Vagina (tissue), 2 donors: ENCODE results near the gene PARN. TPM values are rescaled to one million over a fixed set of nuclear protein-coding genes. Genes with fewer than 3 reads are reported as not detected.

Source experiments
- DNase-seq, 2 donors: peaks; one replicate each; pipeline ENCODE4 v3.0.0-alpha.2; 2017; ENCODE audit errors: extremely low spot score in 2 of 2
- H3K27ac ChIP-seq: fragments of 200-600 bp; sonication (generic); one replicate; pipeline ENCODE4 v1.5.1; 2019
- H3K27me3 ChIP-seq: fragments of 200-600 bp; sonication (generic); one replicate; pipeline ENCODE4 v1.5.1; 2019
- H3K36me3 ChIP-seq, 2 donors: fragments of 200-600 bp; sonication (generic); one replicate each; pipeline ENCODE4 v1.5.1; 2017 to 2019
- H3K4me1 ChIP-seq: fragments of 200-600 bp; sonication (generic); one replicate; pipeline ENCODE4 v1.5.1; 2019
- H3K4me3 ChIP-seq, 2 donors: fragments of 200-600 bp; sonication (generic); 1 replicate in 1 of 2; 2 replicates in 1 of 2; pipeline ENCODE4 v1.5.1; 2016 to 2019
- H3K9me3 ChIP-seq: fragments of 200-600 bp; sonication (generic); one replicate; pipeline ENCODE4 v1.5.1; 2019
- POLR2A ChIP-seq, 2 donors: fragments of 450-650 bp; IDR thresholded peaks; one replicate each; pipeline ENCODE4 v1.6.1; 2017; ENCODE audit warnings: antibody characterized with exemption in 2 of 2, mild to moderate bottlenecking in 2 of 2, moderate library complexity in 2 of 2
- POLR2AphosphoS5 ChIP-seq, 2 donors: sonication (generic); formaldehyde crosslinking; IDR thresholded peaks; one replicate each; pipeline ENCODE4 v1.9.0; 2017; ENCODE audit warnings: antibody characterized with exemption in 2 of 2, mild to moderate bottlenecking in 2 of 2, low read depth in 1 of 2; ENCODE audit not compliant: insufficient read depth in 1 of 2
- intact Hi-C: fragments of 100-400 bp; cut with DNase I; formaldehyde crosslinking; loops from one replicate; pipeline ENCODE4 v1.15.1; 2023
- total RNA-seq: library from RNA; depleted of rRNA; stranded (reverse); fragments of >200 nt; gene quantifications from one replicate; pipeline ENCODE4 v1.2.3, GENCODE V29; 2016
- TF ChIP-seq, protein P1 (sequence below), 3 experiments: fragments of 450-650 bp in 2 of 3; fragments of 200-600 bp in 1 of 3; sonication (generic) in 1 of 3; IDR thresholded peaks; one replicate each; pipeline ENCODE4 v1.5.1; 2017 to 2019; ENCODE audit warnings: antibody characterized with exemption in 3 of 3, mild to moderate bottlenecking in 2 of 3, moderate library complexity in 2 of 3

The PARN gene
- total RNA-seq, 1 donor from 2014 or later: 39.3 TPM

DNA sequence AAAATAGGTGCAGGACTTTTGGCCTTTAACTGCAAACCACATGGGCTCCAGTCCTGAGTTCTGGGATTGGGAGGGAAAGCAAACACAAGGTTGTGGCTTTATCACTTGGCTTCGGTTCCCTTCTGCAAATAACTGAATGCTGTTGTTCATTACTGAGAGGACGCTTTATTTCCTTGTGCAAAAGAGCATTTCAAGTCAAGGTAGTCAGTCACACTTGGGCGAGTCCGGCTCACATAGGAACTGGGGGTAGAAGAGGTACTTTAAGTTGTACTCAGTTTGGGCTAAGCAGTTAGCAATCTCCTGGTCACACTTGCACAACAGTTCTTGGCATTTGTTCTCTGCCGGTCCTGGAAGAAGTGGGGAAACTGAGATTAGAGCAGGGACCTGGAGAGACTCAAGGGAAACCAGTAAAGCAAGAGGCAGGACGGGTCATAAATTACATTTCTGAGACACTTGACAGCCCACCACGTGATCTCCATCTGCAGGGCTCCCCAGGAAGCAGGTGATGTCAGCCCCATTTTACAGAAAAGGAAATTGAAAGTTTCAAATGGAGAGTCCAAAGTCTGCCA is 42.4 kb upstream of the PARN start:
- Histone ChIP-seq H3K4me1 (no peaks in the 10 kb centered on the region), H3K36me3 (peaks cover 0 to 6% of the 10 kb centered on the region in 2 donors), H3K9me3 (no peaks in the 10 kb centered on the region), H3K27ac (no peak overlapping the region), H3K27me3 (no peaks in the 10 kb centered on the region), H3K4me3 (no peak overlapping the region)
- intact Hi-C loops: no loop called here
- no peak for DNase-seq
- TF ChIP-seq, protein P1, sequence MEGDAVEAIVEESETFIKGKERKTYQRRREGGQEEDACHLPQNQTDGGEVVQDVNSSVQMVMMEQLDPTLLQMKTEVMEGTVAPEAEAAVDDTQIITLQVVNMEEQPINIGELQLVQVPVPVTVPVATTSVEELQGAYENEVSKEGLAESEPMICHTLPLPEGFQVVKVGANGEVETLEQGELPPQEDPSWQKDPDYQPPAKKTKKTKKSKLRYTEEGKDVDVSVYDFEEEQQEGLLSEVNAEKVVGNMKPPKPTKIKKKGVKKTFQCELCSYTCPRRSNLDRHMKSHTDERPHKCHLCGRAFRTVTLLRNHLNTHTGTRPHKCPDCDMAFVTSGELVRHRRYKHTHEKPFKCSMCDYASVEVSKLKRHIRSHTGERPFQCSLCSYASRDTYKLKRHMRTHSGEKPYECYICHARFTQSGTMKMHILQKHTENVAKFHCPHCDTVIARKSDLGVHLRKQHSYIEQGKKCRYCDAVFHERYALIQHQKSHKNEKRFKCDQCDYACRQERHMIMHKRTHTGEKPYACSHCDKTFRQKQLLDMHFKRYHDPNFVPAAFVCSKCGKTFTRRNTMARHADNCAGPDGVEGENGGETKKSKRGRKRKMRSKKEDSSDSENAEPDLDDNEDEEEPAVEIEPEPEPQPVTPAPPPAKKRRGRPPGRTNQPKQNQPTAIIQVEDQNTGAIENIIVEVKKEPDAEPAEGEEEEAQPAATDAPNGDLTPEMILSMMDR (IDR thresholded peaks at IDR 0.05): no peak
- no peak for TF ChIP-seq POLR2A (IDR thresholded peaks at IDR 0.05)
- TF ChIP-seq POLR2AphosphoS5 (IDR thresholded peaks at IDR 0.05; ENCODE audit: insufficient read depth in 1 of 2, low read depth in 1 of 2): no peak

DNA sequence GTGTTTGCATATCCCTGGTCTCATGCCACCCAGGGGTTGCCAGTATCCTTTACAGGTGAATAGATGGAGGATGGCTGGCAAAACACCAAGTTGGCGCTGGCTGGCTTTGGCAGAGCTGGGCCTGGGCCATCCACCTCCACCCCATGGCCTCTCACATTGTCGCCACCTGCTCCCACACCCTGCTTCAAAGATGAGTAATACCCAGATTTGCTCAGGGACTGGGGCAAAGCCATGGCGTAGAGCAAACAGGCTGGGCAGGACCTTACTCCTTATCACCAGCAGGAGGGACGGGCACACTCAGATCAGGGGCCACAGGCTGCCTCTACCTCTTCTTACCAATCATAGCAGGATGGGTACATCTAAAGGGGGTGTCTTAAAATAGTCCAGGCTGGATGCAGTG is 39.7 kb upstream of the PARN start:
- H3K36me3 ChIP-seq: peaks cover 0 to 32% of the 10 kb centered on the region in 2 donors

GRCh38 chr16:14668556-14669223 is 38.6 kb upstream of the PARN start:
- no peak for TF ChIP-seq POLR2AphosphoS5 (IDR thresholded peaks at IDR 0.05; ENCODE audit: insufficient read depth in 1 of 2, low read depth in 1 of 2)
- no peak for TF ChIP-seq POLR2A (IDR thresholded peaks at IDR 0.05)
- TF ChIP-seq, protein P1 (IDR thresholded peaks at IDR 0.05): no peak
- H3K27me3 ChIP-seq: no peaks in the 10 kb centered on the region
- intact Hi-C loops: no loop called here
- no peak overlapping the region for H3K27ac ChIP-seq
- no peak for DNase-seq
- H3K4me3 ChIP-seq: no peak overlapping the region
- no peaks in the 10 kb centered on the region for H3K9me3 ChIP-seq
- H3K4me1 ChIP-seq: no peaks in the 10 kb centered on the region
- H3K36me3 ChIP-seq: peaks cover 0 to 41% of the 10 kb centered on the region in 2 donors

More for the DNA sequence above, 39.7 kb upstream of the PARN start:
- no peak overlapping the region for H3K4me3 ChIP-seq
- no peak for DNase-seq
- intact Hi-C loops: no loop called here
- H3K9me3 ChIP-seq: no peaks in the 10 kb centered on the region
- H3K27me3 ChIP-seq: no peaks in the 10 kb centered on the region
- TF ChIP-seq POLR2A (IDR thresholded peaks at IDR 0.05) (no peak), POLR2AphosphoS5 (IDR thresholded peaks at IDR 0.05; ENCODE audit: insufficient read depth in 1 of 2, low read depth in 1 of 2) (no peak)
- TF ChIP-seq, protein P1 (IDR thresholded peaks at IDR 0.05): no peak
- no peaks in the 10 kb centered on the region for H3K4me1 ChIP-seq
- no peak overlapping the region for H3K27ac ChIP-seq

GRCh38 chr16:14667347-14668266 is 37.5 kb upstream of the PARN start:
- no peaks in the 10 kb centered on the region for H3K4me1 ChIP-seq
- H3K9me3 ChIP-seq: no peaks in the 10 kb centered on the region
- TF ChIP-seq POLR2AphosphoS5 (IDR thresholded peaks at IDR 0.05; ENCODE audit: insufficient read depth in 1 of 2, low read depth in 1 of 2) (no peak), POLR2A (IDR thresholded peaks at IDR 0.05) (no peak)
- TF ChIP-seq, protein P1 (IDR thresholded peaks at IDR 0.05): no peak
- H3K27ac ChIP-seq: no peak overlapping the region
- intact Hi-C loops: no loop called here
- no peak overlapping the region for H3K4me3 ChIP-seq
- DNase-seq: no peak
- H3K27me3 ChIP-seq: no peaks in the 10 kb centered on the region
- peaks cover 5 to 52% of the 10 kb centered on the region in 2 donors for H3K36me3 ChIP-seq
